Mammary epithelial cell (primary cell): ENCODE results near the gene UGT1A7.

Source experiments
- CTCF ChIP-seq, 2 donors: IDR thresholded peaks in 1 of 2; conservative IDR thresholded peaks in 1 of 2; 2 replicates each; pipeline ENCODE4 v1.5.1; 2011 to 2012; ENCODE audit warnings: inconsistent platforms in 2 of 2, low read length in 2 of 2, mild to moderate bottlenecking in 2 of 2, control low read depth in 1 of 2, low read depth in 1 of 2; ENCODE audit not compliant: insufficient read depth in 1 of 2; ENCODE audit errors: extremely low read depth in 1 of 2
- EZH2 ChIP-seq: IDR thresholded peaks from 2 replicates; pipeline ENCODE4 v1.6.1; 2012; ENCODE audit warnings: low read length, inconsistent platforms, borderline replicate concordance

- no peak for TF ChIP-seq CTCF (conservative IDR thresholded peaks at IDR 0.05 in 1 of 2, IDR thresholded peaks at IDR 0.05 in 1 of 2; ENCODE audit: extremely low read depth in 1 of 2, insufficient read depth in 1 of 2, low read depth in 1 of 2, low read length in 2 of 2)
- TF ChIP-seq EZH2: no peak
Observed at GRCh38 chr2:233764761-233765160, 83.1 kb downstream of the UGT1A7 start.
